Stimulated activated CD8-positive, alpha-beta memory T cell treated with anti-CD3 and anti-CD28 coated beads, Interleukin-12 subunit alpha, Interleukin-12 subunit beta, amount 100 ng/mL, for 24 hours (primary cell): ENCODE results near the gene SARNP.
"Not testable (repeated sequence)": the region's sequence is repeated elsewhere in the genome, so short reads cannot be mapped to it uniquely, and the experiment has no call there.

Source experiments
- DNase-seq: peaks from one replicate; pipeline ENCODE4 v3.0.0-alpha.2; 2020; ENCODE audit errors: extremely low read depth

The SARNP gene

GRCh38 chr12:55839345-55840140 lies 22.0 kb upstream of the SARNP start:
- DNase-seq = no peak

- DNase-seq = no peak
Observed at GRCh38 chr12:55838361-55838760, 20.8 kb upstream of the SARNP start.

- not testable (repeated sequence) for DNase-seq
Observed at GRCh38 chr12:55834400-55834799, 16.9 kb upstream of the SARNP start.

- no peak for DNase-seq
Observed at GRCh38 chr12:55833056-55833455, 15.5 kb upstream of the SARNP start.

GRCh38 chr12:55831447-55831815 lies 13.9 kb upstream of the SARNP start:
- no peak for DNase-seq

- no peak for DNase-seq
Observed at GRCh38 chr12:55830601-55831446, 13.3 kb upstream of the SARNP start.

- no peak for DNase-seq
Observed at GRCh38 chr12:55829967-55830600, 12.6 kb upstream of the SARNP start.

GRCh38 chr12:55828357-55828756 lies 10.8 kb upstream of the SARNP start:
- DNase-seq = no peak

- DNase-seq = no peak
Observed at GRCh38 chr12:55827806-55828205, 10.3 kb upstream of the SARNP start.

- no peak for DNase-seq
Observed at GRCh38 chr12:55824726-55825125, 7.2 kb upstream of the SARNP start.

- DNase-seq = no peak
Observed at GRCh38 chr12:55823419-55823818, 5.9 kb upstream of the SARNP start.

- DNase-seq = no peak
Observed at GRCh38 chr12:55822228-55822627, 4.7 kb upstream of the SARNP start.

- DNase-seq = no peak
Observed at GRCh38 chr12:55820679-55821078, 3.2 kb upstream of the SARNP start.

- no peak for DNase-seq
Observed at GRCh38 chr12:55818886-55819285, 1.4 kb upstream of the SARNP start.

GRCh38 chr12:55818140-55818728 lies 710 bp upstream of the SARNP start:
- DNase-seq = no peak

GRCh38 chr12:55816881-55817344 lies 611 bp downstream of the SARNP start:
- DNase-seq = no peak

- no peak for DNase-seq
Observed at GRCh38 chr12:55815473-55815872, 2.1 kb downstream of the SARNP start.

GRCh38 chr12:55814257-55814656 lies 3.3 kb downstream of the SARNP start:
- no peak for DNase-seq

- DNase-seq = no peak
Observed at GRCh38 chr12:55812088-55812487, 5.4 kb downstream of the SARNP start.

GRCh38 chr12:55809274-55809673 lies 8.2 kb downstream of the SARNP start:
- DNase-seq = no peak

- no peak for DNase-seq
Observed at GRCh38 chr12:55806982-55807381, 10.5 kb downstream of the SARNP start.

- no peak for DNase-seq
Observed at GRCh38 chr12:55797550-55797949, 20.0 kb downstream of the SARNP start.
